Stomach (tissue), 4 donors: ENCODE data around the gene CLEC7A.

Experiments
- CTCF ChIP-seq, 7 experiments: fragments of 450-650 bp in 4 of 7; fragments of 200-600 bp in 3 of 7; sonication (generic) in 3 of 7; IDR thresholded peaks; one replicate each; pipeline ENCODE4 v1.5.1; 2016 to 2019; ENCODE audit warnings: antibody characterized with exemption in 7 of 7, control low read depth in 2 of 7, mild to moderate bottlenecking in 1 of 7
- EP300 ChIP-seq: sonication (generic); formaldehyde crosslinking; IDR thresholded peaks from one replicate; pipeline ENCODE4 v1.6.1; 2017; ENCODE audit warnings: antibody characterized with exemption
- POLR2A ChIP-seq, 4 donors: fragments of 450-650 bp; IDR thresholded peaks; one replicate each; pipeline ENCODE4 v1.6.1; 2016; ENCODE audit warnings: antibody characterized with exemption in 4 of 4, control low read depth in 2 of 4, mild to moderate bottlenecking in 1 of 4, moderate library complexity in 1 of 4
- POLR2AphosphoS5 ChIP-seq, 3 donors: sonication (generic); formaldehyde crosslinking; IDR thresholded peaks; one replicate each; pipeline ENCODE4 v1.6.1; 2016; ENCODE audit warnings: antibody characterized with exemption in 3 of 3

DNA sequence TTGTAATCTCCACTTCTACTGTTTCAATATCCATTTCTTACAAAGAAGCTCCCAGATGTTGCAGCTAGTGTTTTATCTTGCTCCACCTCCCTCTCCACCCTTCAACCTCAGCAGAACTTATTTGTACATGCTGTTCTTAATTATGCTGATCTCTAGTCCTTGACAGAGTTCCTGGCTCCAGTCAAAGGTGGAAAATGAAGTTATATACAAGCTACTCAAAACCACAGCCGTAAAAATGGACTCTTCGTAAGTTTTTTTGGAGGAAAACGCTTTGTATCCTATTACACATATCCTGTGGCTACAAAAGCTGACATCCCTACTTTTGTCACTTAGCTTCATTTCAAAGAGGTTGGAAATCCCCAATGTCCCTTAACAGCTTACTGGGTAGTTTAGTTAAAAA lies 32.5 kb downstream of the CLEC7A start:
- no peak for TF ChIP-seq CTCF (IDR thresholded peaks at IDR 0.05)
- no peak for TF ChIP-seq EP300
- no peak for TF ChIP-seq POLR2A (IDR thresholded peaks at IDR 0.05)
- no peak for TF ChIP-seq POLR2AphosphoS5 (IDR thresholded peaks at IDR 0.05)
